ENCODE data around the gene KIAA0825.
A peak's percentile ranks its signal among the peaks of the same experiment; 100 is the strongest.

The KIAA0825 gene

GRCh38 chr5:94397508-94397907 is 220.9 kb downstream of the KIAA0825 start:
- DNase-seq (ENCODE audit: low read depth in 1 of 2, low spot score in 1 of 2), result no peak

GRCh38 chr5:94396687-94397086 is 221.7 kb downstream of the KIAA0825 start:
- no peak for DNase-seq (ENCODE audit: low read depth in 1 of 2, low spot score in 1 of 2)
- in situ Hi-C loops (cut with HindIII; ENCODE audit: low pct_unique_long_range_greater_than_20kb, low sequenced_read_pairs), result no loop called here
- no peak for TF ChIP-seq JUND (IDR thresholded peaks at IDR 0.05; ENCODE audit: low read depth)

More at GRCh38 chr5:94397508-94397907, 220.9 kb downstream of the KIAA0825 start:
- in situ Hi-C loops (cut with HindIII; ENCODE audit: low pct_unique_long_range_greater_than_20kb, low sequenced_read_pairs), result no loop called here
- TF ChIP-seq JUND (IDR thresholded peaks at IDR 0.05; ENCODE audit: low read depth), result no peak

- TF ChIP-seq JUND (IDR thresholded peaks at IDR 0.05; ENCODE audit: low read depth), result no peak
- no peak for DNase-seq (ENCODE audit: low read depth in 1 of 2, low spot score in 1 of 2)
- in situ Hi-C loops (cut with HindIII; ENCODE audit: low pct_unique_long_range_greater_than_20kb, low sequenced_read_pairs), result no loop called here
These were observed 222.9 kb downstream of the KIAA0825 start for GRCh38 chr5:94395468-94395867.

- DNase-seq (ENCODE audit: low read depth in 1 of 2, low spot score in 1 of 2), result no peak
- in situ Hi-C loops (cut with HindIII; ENCODE audit: low pct_unique_long_range_greater_than_20kb, low sequenced_read_pairs), result no loop called here
These were observed 226.4 kb downstream of the KIAA0825 start for GRCh38 chr5:94391996-94392395.

GRCh38 chr5:94389515-94389899 is 228.9 kb downstream of the KIAA0825 start:
- no peak for DNase-seq (ENCODE audit: low read depth in 1 of 2, low spot score in 1 of 2)
- no peak for TF ChIP-seq JUND (IDR thresholded peaks at IDR 0.05; ENCODE audit: low read depth)
- in situ Hi-C loops (cut with HindIII; ENCODE audit: low pct_unique_long_range_greater_than_20kb, low sequenced_read_pairs), result no loop called here

More at GRCh38 chr5:94391996-94392395, 226.4 kb downstream of the KIAA0825 start:
- TF ChIP-seq JUND (IDR thresholded peaks at IDR 0.05; ENCODE audit: low read depth), result no peak

- no peak for DNase-seq (ENCODE audit: low read depth in 1 of 2, low spot score in 1 of 2)
- no peak for TF ChIP-seq JUND (IDR thresholded peaks at IDR 0.05; ENCODE audit: low read depth)
- in situ Hi-C loops (cut with HindIII; ENCODE audit: low pct_unique_long_range_greater_than_20kb, low sequenced_read_pairs), result no loop called here
These were observed 229.5 kb downstream of the KIAA0825 start for GRCh38 chr5:94388773-94389514.

- no peak for DNase-seq (ENCODE audit: low read depth in 1 of 2, low spot score in 1 of 2)
- in situ Hi-C loops (cut with HindIII; ENCODE audit: low pct_unique_long_range_greater_than_20kb, low sequenced_read_pairs), result no loop called here
- TF ChIP-seq JUND (IDR thresholded peaks at IDR 0.05; ENCODE audit: low read depth), result no peak
These were observed 232.6 kb downstream of the KIAA0825 start for GRCh38 chr5:94385767-94386166.

- TF ChIP-seq JUND (IDR thresholded peaks at IDR 0.05; ENCODE audit: low read depth), result no peak
- in situ Hi-C loops (cut with HindIII; ENCODE audit: low pct_unique_long_range_greater_than_20kb, low sequenced_read_pairs), result no loop called here
- no peak for DNase-seq (ENCODE audit: low read depth in 1 of 2, low spot score in 1 of 2)
These were observed 240.3 kb downstream of the KIAA0825 start for GRCh38 chr5:94378062-94378461.

GRCh38 chr5:94376672-94377345 is 241.6 kb downstream of the KIAA0825 start:
- no peak for TF ChIP-seq JUND (IDR thresholded peaks at IDR 0.05; ENCODE audit: low read depth)
- in situ Hi-C loops (cut with HindIII; ENCODE audit: low pct_unique_long_range_greater_than_20kb, low sequenced_read_pairs), result no loop called here
- DNase-seq (ENCODE audit: low read depth in 1 of 2, low spot score in 1 of 2), result no peak

- no peak for DNase-seq (ENCODE audit: low read depth in 1 of 2, low spot score in 1 of 2)
- in situ Hi-C loops (cut with HindIII; ENCODE audit: low pct_unique_long_range_greater_than_20kb, low sequenced_read_pairs), result no loop called here
- TF ChIP-seq JUND (IDR thresholded peaks at IDR 0.05; ENCODE audit: low read depth), result no peak
These were observed 242.6 kb downstream of the KIAA0825 start for GRCh38 chr5:94375801-94376200.

- TF ChIP-seq JUND (IDR thresholded peaks at IDR 0.05; ENCODE audit: low read depth), result no peak
- DNase-seq (ENCODE audit: low read depth in 1 of 2, low spot score in 1 of 2), result no peak
- in situ Hi-C loops (cut with HindIII; ENCODE audit: low pct_unique_long_range_greater_than_20kb, low sequenced_read_pairs), result no loop called here
These were observed 244.1 kb downstream of the KIAA0825 start for GRCh38 chr5:94374336-94374735.

GRCh38 chr5:94367900-94368299 is 250.5 kb downstream of the KIAA0825 start:
- no peak for DNase-seq (ENCODE audit: low read depth in 1 of 2, low spot score in 1 of 2)
- TF ChIP-seq JUND (IDR thresholded peaks at IDR 0.05; ENCODE audit: low read depth), result no peak
- in situ Hi-C loops (cut with HindIII; ENCODE audit: low pct_unique_long_range_greater_than_20kb, low sequenced_read_pairs), result no loop called here

GRCh38 chr5:94366811-94367210 is 251.6 kb downstream of the KIAA0825 start:
- DNase-seq (ENCODE audit: low read depth in 1 of 2, low spot score in 1 of 2), result peak in 1 of 2 experiments; percentile 74
- no peak for TF ChIP-seq JUND (IDR thresholded peaks at IDR 0.05; ENCODE audit: low read depth)
- in situ Hi-C loops (cut with HindIII; ENCODE audit: low pct_unique_long_range_greater_than_20kb, low sequenced_read_pairs), result no loop called here
